Thoracic aorta endothelial cell (primary cell): ENCODE results near the gene NR2C2. TPM values are rescaled to one million over a fixed set of nuclear protein-coding genes. Genes with fewer than 3 reads are reported as not detected.

Source experiments
- total RNA-seq: library from RNA; depleted of rRNA; stranded (reverse); fragments of >200 nt; gene quantifications from 2 replicates; pipeline ENCODE4 v1.2.3, GENCODE V29; 2012

Gene NR2C2
- 45.6 and 50.5 TPM in 2 replicates for total RNA-seq

DNA sequence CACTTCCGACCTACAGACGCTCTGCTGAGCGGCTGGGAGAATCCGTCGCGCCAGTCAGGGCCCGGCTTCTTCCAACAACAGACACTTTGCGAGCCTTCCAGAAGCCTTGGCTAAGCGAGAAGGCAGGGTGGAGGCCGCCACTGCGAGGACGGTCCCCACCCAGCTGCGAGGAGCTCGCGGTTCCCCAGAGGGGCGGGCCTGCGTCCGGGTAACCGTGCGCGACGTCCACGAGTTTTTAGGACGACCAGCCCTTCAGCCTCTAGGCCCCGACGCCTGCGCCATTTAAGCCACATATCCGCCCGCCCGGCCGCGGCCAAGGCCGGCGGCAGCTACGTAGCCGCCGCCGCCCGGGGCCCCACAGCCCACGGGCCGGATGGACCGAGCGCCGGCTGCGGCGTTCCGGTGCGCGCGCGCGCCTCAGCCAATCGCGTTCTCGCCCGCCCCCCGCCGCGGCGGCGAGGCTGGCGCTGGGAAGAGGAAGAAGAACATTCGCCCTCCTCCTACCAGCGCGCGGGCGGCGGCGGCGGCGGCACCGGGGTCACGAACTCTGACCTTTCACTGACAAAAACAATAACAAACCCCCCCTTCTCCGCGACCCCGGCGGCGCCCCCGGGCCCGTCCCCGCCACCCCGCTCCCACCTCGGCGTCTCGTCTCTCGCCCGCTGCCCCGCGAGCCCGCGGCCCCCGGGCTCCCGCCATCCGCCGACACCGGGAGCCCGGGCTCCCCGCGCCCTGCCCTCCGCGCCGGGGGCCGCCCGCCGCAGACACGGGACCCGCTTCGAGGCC, at the start of gene NR2C2:
Gene NR2C2, plus strand, starts transcription at position 484 of the 786 bp plus-strand sequence. CDS start 56,332 bp downstream, outside the sequence.

GRCh38 chr3:15064835-15065549, 117.6 kb downstream of the NR2C2 start, which contains the start of gene MRPS25:
Gene MRPS25, minus strand, starts transcription at chr3:15065315. Its CDS starts 121 bp downstream, at chr3:15065194.

Other genes starting within 250 kb of the NR2C2 start
- gene FGD5, start 128.6 kb upstream of the NR2C2 start, total RNA-seq, result 104 and 107 TPM in 2 replicates
- gene MRPS25, start 117.7 kb downstream of the NR2C2 start, total RNA-seq, result 21.9 and 26.7 TPM in 2 replicates
- 24.5 and 26.1 TPM in 2 replicates for gene RBSN, start 151.6 kb downstream of the NR2C2 start, total RNA-seq